Nephron (organoid): ENCODE results near the gene SGSM1.

Experiments
- H3K27ac Mint-ChIP-seq, 3 experiments: 2 replicates each; pipeline ENCODE4 v1.8.0; 2020; ENCODE audit warnings: mixed read lengths in 3 of 3, mild to moderate bottlenecking in 2 of 3, moderate library complexity in 1 of 3
- H3K27me3 Mint-ChIP-seq: 2 replicates; pipeline ENCODE4 v1.8.0; 2021; ENCODE audit warnings: low read depth, mild to moderate bottlenecking, moderate library complexity, mixed read lengths
- H3K36me3 Mint-ChIP-seq: 2 replicates; pipeline ENCODE4 v1.8.0; 2020; ENCODE audit warnings: low read depth, mixed read lengths
- H3K4me1 Mint-ChIP-seq: 2 replicates; pipeline ENCODE4 v1.8.0; 2020; ENCODE audit warnings: mixed read lengths
- H3K4me3 Mint-ChIP-seq, 3 experiments: 2 replicates each; pipeline ENCODE4 v1.8.0; 2020; ENCODE audit warnings: mild to moderate bottlenecking in 3 of 3, mixed read lengths in 3 of 3, moderate library complexity in 2 of 3
- H3K9me3 Mint-ChIP-seq: 2 replicates; pipeline ENCODE4 v1.8.0; 2020; ENCODE audit warnings: mixed read lengths
- TF ChIP-seq, protein P1 (sequence below), 3 experiments: fragments of 200-600 bp; sonication (generic); IDR thresholded peaks; one replicate each; pipeline ENCODE4 v1.5.0; 2021; ENCODE audit warnings: antibody characterized with exemption in 3 of 3; ENCODE audit not compliant: unreplicated experiment in 3 of 3

The SGSM1 gene

DNA sequence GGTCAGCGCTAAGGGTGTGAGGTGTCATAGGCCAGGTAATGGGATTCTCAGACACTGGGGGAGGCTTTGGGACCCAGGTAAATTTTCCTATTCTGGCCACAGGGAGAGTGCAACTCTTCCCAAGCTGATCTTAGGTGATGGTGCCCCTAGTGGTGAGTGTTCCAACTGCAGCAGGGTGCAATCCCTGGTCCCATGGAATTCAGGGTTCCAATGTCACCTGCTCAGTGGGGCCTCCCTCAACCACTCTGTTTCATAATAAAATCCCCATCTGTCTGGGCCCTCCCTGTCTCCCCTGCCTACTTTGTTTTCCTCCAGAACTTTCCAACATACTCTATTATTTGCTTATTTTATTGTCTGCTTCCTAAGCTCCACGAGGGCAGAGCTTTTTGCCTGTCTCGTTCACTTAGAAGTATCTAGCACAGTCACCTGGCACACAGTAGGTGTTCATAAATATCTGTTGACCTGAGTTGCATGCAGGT is 2.9 kb upstream of the SGSM1 start:
- H3K4me1 Mint-ChIP-seq, result no peaks in the 10 kb centered on the region
- no peaks in the 10 kb centered on the region for H3K9me3 Mint-ChIP-seq
- no peaks in the 10 kb centered on the region for H3K36me3 Mint-ChIP-seq
- TF ChIP-seq, protein P1, sequence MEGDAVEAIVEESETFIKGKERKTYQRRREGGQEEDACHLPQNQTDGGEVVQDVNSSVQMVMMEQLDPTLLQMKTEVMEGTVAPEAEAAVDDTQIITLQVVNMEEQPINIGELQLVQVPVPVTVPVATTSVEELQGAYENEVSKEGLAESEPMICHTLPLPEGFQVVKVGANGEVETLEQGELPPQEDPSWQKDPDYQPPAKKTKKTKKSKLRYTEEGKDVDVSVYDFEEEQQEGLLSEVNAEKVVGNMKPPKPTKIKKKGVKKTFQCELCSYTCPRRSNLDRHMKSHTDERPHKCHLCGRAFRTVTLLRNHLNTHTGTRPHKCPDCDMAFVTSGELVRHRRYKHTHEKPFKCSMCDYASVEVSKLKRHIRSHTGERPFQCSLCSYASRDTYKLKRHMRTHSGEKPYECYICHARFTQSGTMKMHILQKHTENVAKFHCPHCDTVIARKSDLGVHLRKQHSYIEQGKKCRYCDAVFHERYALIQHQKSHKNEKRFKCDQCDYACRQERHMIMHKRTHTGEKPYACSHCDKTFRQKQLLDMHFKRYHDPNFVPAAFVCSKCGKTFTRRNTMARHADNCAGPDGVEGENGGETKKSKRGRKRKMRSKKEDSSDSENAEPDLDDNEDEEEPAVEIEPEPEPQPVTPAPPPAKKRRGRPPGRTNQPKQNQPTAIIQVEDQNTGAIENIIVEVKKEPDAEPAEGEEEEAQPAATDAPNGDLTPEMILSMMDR (IDR thresholded peaks at IDR 0.05; ENCODE audit: unreplicated experiment in 3 of 3), result peak; percentile 75 to 86 (median 83)
- H3K27ac Mint-ChIP-seq, result no peak overlapping the region
- peaks cover 12% of the 10 kb centered on the region for H3K27me3 Mint-ChIP-seq
- H3K4me3 Mint-ChIP-seq, result no peak overlapping the region

DNA sequence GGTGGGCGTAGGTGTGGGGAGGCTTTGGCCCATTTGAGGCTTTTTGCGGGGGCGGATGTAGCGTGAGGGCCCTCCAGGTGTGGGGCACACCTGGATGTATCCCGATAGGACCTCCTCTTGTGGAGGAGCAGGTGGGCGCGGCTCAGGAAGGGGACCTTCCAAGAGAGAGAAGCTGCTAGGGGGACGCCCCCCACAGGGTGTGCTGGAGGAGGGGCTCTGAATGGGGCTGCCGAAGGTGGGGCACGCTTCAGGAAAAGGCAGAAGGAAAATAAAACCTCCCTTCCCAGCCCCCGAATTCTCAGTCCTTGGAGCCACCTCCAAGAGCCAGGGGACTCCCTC is 621 bp downstream of the SGSM1 start:
- TF ChIP-seq, protein P1 (IDR thresholded peaks at IDR 0.05; ENCODE audit: unreplicated experiment in 3 of 3), result no peak
- Mint-ChIP-seq H3K36me3 (no peaks in the 10 kb centered on the region), H3K4me3 (peak overlapping the region; percentile 44 to 64 (median 62)), H3K4me1 (peaks cover 12% of the 10 kb centered on the region), H3K9me3 (no peaks in the 10 kb centered on the region), H3K27ac (no peak overlapping the region), H3K27me3 (peaks cover 12% of the 10 kb centered on the region)

DNA sequence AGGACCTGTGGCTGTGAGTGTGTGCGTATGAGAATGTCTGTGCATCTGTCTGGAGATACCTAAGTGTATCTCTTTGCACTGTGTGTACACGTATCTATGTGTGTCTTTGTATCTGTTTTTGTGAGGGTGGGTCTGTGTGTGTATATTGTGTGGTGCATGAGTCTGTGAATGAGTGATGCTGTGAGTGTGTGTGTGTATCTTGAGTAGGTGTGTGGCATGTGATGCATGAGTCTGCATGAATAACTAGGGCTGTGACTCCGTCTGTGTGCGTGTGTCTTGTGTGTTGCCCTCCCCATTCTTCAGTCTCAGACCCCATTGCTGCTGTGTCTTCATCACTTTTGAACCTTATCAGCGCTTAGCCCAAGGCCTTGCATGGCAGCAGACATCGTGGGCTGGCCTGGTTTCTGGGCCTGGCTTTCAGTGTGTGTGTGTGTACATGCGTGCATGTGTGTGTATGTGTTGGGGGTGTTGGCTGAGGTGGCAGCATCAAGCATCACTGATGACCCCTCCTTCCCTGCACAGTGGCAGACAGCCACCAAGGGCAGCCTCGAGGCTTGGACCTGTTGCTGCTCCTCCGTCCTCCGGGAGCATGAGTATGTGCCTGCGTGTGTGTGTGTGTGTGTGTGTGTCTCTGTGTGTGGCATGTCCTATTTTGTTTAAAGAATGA is 1.4 kb downstream of the SGSM1 start:
- Mint-ChIP-seq H3K27ac (no peak overlapping the region), H3K27me3 (peaks cover 12% of the 10 kb centered on the region), H3K4me1 (peaks cover 12% of the 10 kb centered on the region), H3K36me3 (no peaks in the 10 kb centered on the region), H3K9me3 (no peaks in the 10 kb centered on the region), H3K4me3 (peak overlapping the region; percentile 19 to 55 (median 53))
- TF ChIP-seq, protein P1 (IDR thresholded peaks at IDR 0.05; ENCODE audit: unreplicated experiment in 3 of 3), result no peak

- TF ChIP-seq, protein P1 (IDR thresholded peaks at IDR 0.05; ENCODE audit: unreplicated experiment in 3 of 3), result no peak
- no peaks in the 10 kb centered on the region for H3K36me3 Mint-ChIP-seq
These were observed 3.3 kb downstream of the SGSM1 start for GRCh38 chr22:24809331-24809730.

DNA sequence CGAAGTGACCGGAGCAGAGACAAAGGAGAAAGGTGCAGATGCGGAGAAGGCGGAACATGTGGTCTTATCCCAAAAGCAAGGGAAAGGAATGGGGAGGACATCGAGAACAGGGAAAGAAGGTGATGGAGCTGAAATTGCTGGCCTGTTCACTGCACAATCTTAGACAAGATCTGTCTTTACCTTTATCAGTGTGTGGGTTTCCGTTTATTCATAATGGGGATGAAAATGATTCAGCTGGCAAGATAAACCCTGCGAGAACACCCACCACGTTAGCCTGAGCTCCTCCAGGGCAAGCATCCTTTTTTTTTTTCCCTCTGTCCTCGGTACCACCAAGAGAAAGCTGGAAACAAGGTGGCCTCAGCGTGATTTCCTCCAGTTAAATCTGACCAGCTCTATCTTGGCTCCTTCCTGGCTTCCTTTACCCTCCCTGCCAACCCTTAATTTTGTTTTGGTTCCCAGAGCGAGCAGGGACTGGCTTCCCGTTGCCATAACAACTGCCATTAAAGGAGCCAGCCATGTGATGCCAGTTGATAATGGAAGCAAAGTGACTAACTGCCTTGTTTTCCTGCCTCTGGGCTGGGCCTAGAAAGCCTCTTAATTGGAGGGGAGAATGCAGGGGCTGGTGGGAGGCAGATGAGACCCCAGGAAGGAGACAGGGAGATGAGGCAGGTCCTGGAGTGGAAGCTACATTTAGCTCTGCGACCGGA is 4.2 kb downstream of the SGSM1 start:
- TF ChIP-seq, protein P1 (IDR thresholded peaks at IDR 0.05; ENCODE audit: unreplicated experiment in 3 of 3), result no peak
- Mint-ChIP-seq H3K27ac (peak overlapping the region in 1 of 3 experiments; percentile 25), H3K9me3 (peaks cover 4% of the 10 kb centered on the region), H3K27me3 (peaks cover 10% of the 10 kb centered on the region), H3K36me3 (peaks cover 3% of the 10 kb centered on the region), H3K4me3 (no peak overlapping the region), H3K4me1 (peaks cover 12% of the 10 kb centered on the region)

More at GRCh38 chr22:24809331-24809730, 3.3 kb downstream of the SGSM1 start:
- H3K27me3 Mint-ChIP-seq, result peaks cover 8% of the 10 kb centered on the region
- H3K27ac Mint-ChIP-seq, result no peak overlapping the region
- no peak overlapping the region for H3K4me3 Mint-ChIP-seq
- no peaks in the 10 kb centered on the region for H3K9me3 Mint-ChIP-seq
- H3K4me1 Mint-ChIP-seq, result peaks cover 12% of the 10 kb centered on the region
